ENCODE data around the gene SLC37A1. TPM values are rescaled to one million over a fixed set of nuclear protein-coding genes. Genes with fewer than 3 reads are reported as not detected.

Gene SLC37A1
- polyA plus RNA-seq, 1 experiment, result 0.88 TPM

DNA sequence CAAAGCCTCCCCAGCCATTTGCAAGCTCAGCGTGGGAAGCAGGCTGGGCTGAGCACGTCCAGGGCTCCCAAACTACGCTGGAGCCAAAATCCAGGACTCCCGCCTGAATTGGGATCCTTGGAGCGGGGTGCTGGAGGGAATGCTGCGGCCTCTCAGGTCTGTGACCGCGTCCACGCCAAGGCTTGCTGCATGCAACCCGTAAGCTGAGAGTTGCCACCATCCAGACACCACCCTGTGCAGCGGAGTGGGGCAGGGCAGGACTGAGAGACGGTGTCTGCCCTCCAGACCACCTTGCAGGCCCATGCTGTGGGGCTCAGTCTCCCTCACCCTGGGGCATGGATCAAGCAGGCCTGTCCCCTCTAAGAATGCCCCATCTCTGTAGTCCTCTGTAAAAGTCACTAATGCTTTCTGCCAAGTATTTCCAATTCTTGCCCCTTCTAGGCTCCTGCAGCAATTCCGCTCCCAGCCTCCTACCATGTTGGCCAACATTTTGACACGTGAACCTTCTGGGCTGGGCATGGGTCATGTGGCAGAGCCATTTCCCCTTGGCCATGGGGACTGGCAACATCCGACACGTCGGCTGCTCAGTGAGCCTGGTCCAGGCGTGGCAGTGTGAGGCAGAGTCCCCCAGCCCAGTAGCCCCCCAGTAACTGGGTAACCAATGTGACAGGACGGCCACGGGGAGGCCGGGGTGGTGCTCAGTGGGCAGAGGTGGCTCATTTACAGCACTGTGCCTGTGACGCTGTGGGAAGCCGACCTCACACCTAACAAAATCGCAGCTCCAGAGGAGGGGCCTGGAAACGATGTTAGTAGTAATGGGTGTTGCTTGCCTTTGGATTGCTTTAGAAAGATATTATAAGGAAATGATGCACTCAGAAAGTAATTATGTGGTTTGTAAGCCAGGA, 81.9 kb downstream of the SLC37A1 start:
- Histone ChIP-seq H3K4me3 (ENCODE audit: low read depth, low read length) (no peak overlapping the region), H3K36me3 (ENCODE audit: control insufficient read depth, insufficient read depth, low read length) (no peaks in the 10 kb centered on the region), H3K27me3 (ENCODE audit: control insufficient read depth, insufficient read depth, low read length) (no peaks in the 10 kb centered on the region; the same call in 1 of the 2 replicates)
- ChIA-PET CTCF (no interaction called here), POLR2A (no interaction called here)
- TF ChIP-seq, protein P1, sequence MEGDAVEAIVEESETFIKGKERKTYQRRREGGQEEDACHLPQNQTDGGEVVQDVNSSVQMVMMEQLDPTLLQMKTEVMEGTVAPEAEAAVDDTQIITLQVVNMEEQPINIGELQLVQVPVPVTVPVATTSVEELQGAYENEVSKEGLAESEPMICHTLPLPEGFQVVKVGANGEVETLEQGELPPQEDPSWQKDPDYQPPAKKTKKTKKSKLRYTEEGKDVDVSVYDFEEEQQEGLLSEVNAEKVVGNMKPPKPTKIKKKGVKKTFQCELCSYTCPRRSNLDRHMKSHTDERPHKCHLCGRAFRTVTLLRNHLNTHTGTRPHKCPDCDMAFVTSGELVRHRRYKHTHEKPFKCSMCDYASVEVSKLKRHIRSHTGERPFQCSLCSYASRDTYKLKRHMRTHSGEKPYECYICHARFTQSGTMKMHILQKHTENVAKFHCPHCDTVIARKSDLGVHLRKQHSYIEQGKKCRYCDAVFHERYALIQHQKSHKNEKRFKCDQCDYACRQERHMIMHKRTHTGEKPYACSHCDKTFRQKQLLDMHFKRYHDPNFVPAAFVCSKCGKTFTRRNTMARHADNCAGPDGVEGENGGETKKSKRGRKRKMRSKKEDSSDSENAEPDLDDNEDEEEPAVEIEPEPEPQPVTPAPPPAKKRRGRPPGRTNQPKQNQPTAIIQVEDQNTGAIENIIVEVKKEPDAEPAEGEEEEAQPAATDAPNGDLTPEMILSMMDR (IDR thresholded peaks at IDR 0.05; ENCODE audit: insufficient read depth, low read depth, low read length), result no peak
- DNase-seq (ENCODE audit: low read depth), result no peak

- ChIA-PET POLR2A (no interaction called here), CTCF (no interaction called here)
- Histone ChIP-seq H3K36me3 (ENCODE audit: control insufficient read depth, insufficient read depth, low read length) (no peaks in the 10 kb centered on the region), H3K4me3 (ENCODE audit: low read depth, low read length) (no peak overlapping the region), H3K27me3 (ENCODE audit: control insufficient read depth, insufficient read depth, low read length) (no peaks in the 10 kb centered on the region; the same call in 1 of the 2 replicates)
- TF ChIP-seq, protein P1 (IDR thresholded peaks at IDR 0.05; ENCODE audit: insufficient read depth, low read depth, low read length), result no peak
- no peak for DNase-seq (ENCODE audit: low read depth)
Observed at GRCh38 chr21:42596657-42597056, 83.0 kb downstream of the SLC37A1 start.

GRCh38 chr21:42597487-42598158, 84.0 kb downstream of the SLC37A1 start:
- TF ChIP-seq, protein P1 (IDR thresholded peaks at IDR 0.05; ENCODE audit: insufficient read depth, low read depth, low read length), result no peak
- ChIA-PET CTCF (no interaction called here), POLR2A (no interaction called here)
- Histone ChIP-seq H3K36me3 (ENCODE audit: control insufficient read depth, insufficient read depth, low read length) (no peaks in the 10 kb centered on the region), H3K27me3 (ENCODE audit: control insufficient read depth, insufficient read depth, low read length) (no peaks in the 10 kb centered on the region; the same call in 1 of the 2 replicates), H3K4me3 (ENCODE audit: low read depth, low read length) (no peak overlapping the region)
- DNase-seq (ENCODE audit: low read depth), result no peak

DNA sequence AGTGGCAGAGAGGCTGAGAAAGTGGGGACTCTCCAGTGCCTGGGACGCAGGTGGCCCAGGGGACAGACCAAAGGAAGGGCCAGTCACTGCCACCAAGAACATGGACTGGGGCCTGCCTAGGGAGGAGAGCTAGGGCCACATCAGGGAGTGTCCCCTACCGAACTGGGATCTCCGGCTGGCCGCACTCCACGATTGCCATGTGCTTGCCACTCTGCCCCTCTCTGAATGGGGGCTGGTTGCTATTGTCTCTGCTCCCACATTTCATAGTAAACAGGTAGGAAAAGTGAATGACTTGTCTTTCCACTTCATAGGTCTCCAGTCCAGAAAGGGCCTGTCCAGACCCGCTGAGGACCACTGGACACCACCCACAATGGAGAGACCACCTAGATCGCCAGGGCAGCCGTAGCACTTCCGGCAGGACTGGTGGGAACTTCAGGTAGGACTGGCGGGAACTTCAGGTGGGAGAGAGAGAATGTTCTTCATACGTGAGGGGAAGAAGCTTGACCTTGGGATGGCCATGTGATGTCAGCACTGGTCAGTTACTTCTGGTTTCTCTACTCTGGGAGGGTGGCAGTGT, 84.6 kb downstream of the SLC37A1 start:
- ChIA-PET POLR2A (no interaction called here), CTCF (no interaction called here)
- no peaks in the 10 kb centered on the region; the same call in 1 of the 2 replicates for H3K27me3 ChIP-seq (ENCODE audit: control insufficient read depth, insufficient read depth, low read length)
- no peak for DNase-seq (ENCODE audit: low read depth)
- no peaks in the 10 kb centered on the region for H3K36me3 ChIP-seq (ENCODE audit: control insufficient read depth, insufficient read depth, low read length)
- no peak overlapping the region for H3K4me3 ChIP-seq (ENCODE audit: low read depth, low read length)
- TF ChIP-seq, protein P1 (IDR thresholded peaks at IDR 0.05; ENCODE audit: insufficient read depth, low read depth, low read length), result no peak

DNA sequence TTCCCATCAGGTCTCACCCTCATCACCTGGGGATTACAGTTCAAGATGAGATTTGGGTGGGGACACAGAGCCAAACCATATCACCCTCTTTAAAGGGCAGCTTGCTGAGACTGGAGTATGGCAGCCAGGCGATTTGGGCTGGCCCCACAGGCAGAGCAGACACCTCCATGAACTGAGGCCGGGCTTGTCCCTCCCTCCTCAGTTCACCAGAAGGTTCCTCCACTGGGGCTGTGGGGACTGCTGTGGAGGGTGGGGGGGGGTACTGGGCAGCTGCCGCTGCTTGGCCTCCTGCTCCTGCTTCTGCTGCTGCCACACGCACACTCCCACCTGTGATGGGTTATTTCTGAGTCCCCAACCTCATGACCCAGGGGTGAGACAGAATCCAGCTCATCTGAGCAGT, 85.8 kb downstream of the SLC37A1 start:
- no peak for DNase-seq (ENCODE audit: low read depth)
- POLR2A ChIA-PET, result no interaction called here
- Histone ChIP-seq H3K27me3 (ENCODE audit: control insufficient read depth, insufficient read depth, low read length) (no peaks in the 10 kb centered on the region; the same call in 1 of the 2 replicates), H3K36me3 (ENCODE audit: control insufficient read depth, insufficient read depth, low read length) (no peaks in the 10 kb centered on the region), H3K4me3 (ENCODE audit: low read depth, low read length) (no peak overlapping the region)
- CTCF ChIA-PET, result no interaction called here
- TF ChIP-seq, protein P1 (IDR thresholded peaks at IDR 0.05; ENCODE audit: insufficient read depth, low read depth, low read length), result no peak

All from BJ (cell line).